HepG2 (cell line): ENCODE data around the gene PAK6. TPM values are rescaled to one million over a fixed set of nuclear protein-coding genes. Genes with fewer than 3 reads are reported as not detected.

ENCODE experiments used
- ATAC-seq: fragments of 200-7000 bp; cut with Tn5 transposase; 3 replicates; pipeline ENCODE4 v1.9.1; 2020; ENCODE audit warnings: mild to moderate bottlenecking, moderate library complexity
- BruUV-seq: library from RNA; stranded (reverse); fragments of 400-500 nt; replicated peaks from 2 replicates; lab custom pipeline; 2021; lab: Mats Ljungman, UMichigan
- CTCF ChIA-PET: fragments of 300-600 bp; formaldehyde crosslinking; extraction: SDS; loops from one replicate; lab custom pipeline; 2021; ENCODE audit warnings: low total read pairs, inconsistent platforms, low intra/inter-chr PET ratio; lab: Yijun Ruan, JAX
- POLR2A ChIA-PET: fragments of 350-600 bp; sonication (Branson Sonifier 250); formaldehyde crosslinking; loops from one replicate; lab custom pipeline; 2020; ENCODE audit warnings: antibody characterized with exemption, inconsistent platforms; lab: Yijun Ruan, JAX
- DNase-seq: peaks from one replicate; pipeline ENCODE4 v3.0.0-alpha.2; 2015; ENCODE audit warnings: low spot score
- FAIRE-seq: peaks from 3 replicates; lab custom pipeline; 2011; peaks lifted over from hg19 to GRCh38; lab: Jason Lieb, UNC
- H2AFZ ChIP-seq: one replicate; pipeline ENCODE4 v1.6.1; 2011; ENCODE audit warnings: low read length, inconsistent platforms
- H3K27ac ChIP-seq: fragments of 300-600 bp; 3 replicates; pipeline ENCODE4 v1.8.0; 2011; ENCODE audit warnings: mixed run types, mild to moderate bottlenecking, mixed read lengths, low read length, inconsistent platforms; ENCODE audit not compliant: insufficient read depth; ENCODE audit errors: extremely low read length
- H3K27me3 ChIP-seq, 2 experiments: fragments of 200-600 bp in 1 of 2; 2 replicates in 1 of 2; 3 replicates in 1 of 2; pipeline versions ENCODE4 v1.6.0 to v1.8.0; 2011; ENCODE audit warnings: low read length in 2 of 2, mild to moderate bottlenecking in 2 of 2, moderate library complexity in 2 of 2, inconsistent platforms in 1 of 2; ENCODE audit not compliant: insufficient read depth in 2 of 2, control insufficient read depth in 1 of 2
- H3K36me3 ChIP-seq, 2 experiments: fragments of 200-600 bp in 1 of 2; replicated peaks in 1 of 2; 2 replicates in 1 of 2; 3 replicates in 1 of 2; pipeline versions ENCODE4 v1.5.1 to v1.8.0; 2011; ENCODE audit warnings: low read length in 2 of 2, inconsistent platforms in 1 of 2; ENCODE audit not compliant: insufficient read depth in 2 of 2, control insufficient read depth in 1 of 2
- H3K4me1 ChIP-seq: 2 replicates; pipeline ENCODE4 v1.5.1; 2012; ENCODE audit warnings: low read length, inconsistent platforms; ENCODE audit not compliant: insufficient read depth
- H3K4me2 ChIP-seq: 2 replicates; pipeline ENCODE4 v1.6.0; 2011; ENCODE audit warnings: low read depth, low read length, inconsistent platforms
- H3K4me3 ChIP-seq, 3 experiments: fragments of 200-600 bp in 1 of 3; sonication (generic), shearing (Covaris generic) in 1 of 3; replicated peaks in 1 of 3; 2 replicates each; pipeline ENCODE4 v1.5.1; 2011 to 2016; ENCODE audit warnings: low read length in 3 of 3, inconsistent platforms in 2 of 3, low read depth in 2 of 3, mild to moderate bottlenecking in 2 of 3, control low read depth in 1 of 3, mixed read lengths in 1 of 3; ENCODE audit not compliant: insufficient read depth in 1 of 3
- H3K79me2 ChIP-seq: one replicate; pipeline ENCODE4 v1.6.1; 2011; ENCODE audit warnings: low read length, inconsistent platforms; ENCODE audit not compliant: insufficient read depth
- H3K9ac ChIP-seq: 2 replicates; pipeline ENCODE4 v1.6.0; 2011; ENCODE audit warnings: mild to moderate bottlenecking, low read depth, low read length, inconsistent platforms; ENCODE audit not compliant: insufficient read depth
- H3K9me3 ChIP-seq: 2 replicates; pipeline ENCODE4 v1.5.1; 2012; ENCODE audit warnings: mild to moderate bottlenecking, low read length
- H4K20me1 ChIP-seq: 2 replicates; pipeline ENCODE4 v1.6.0; 2011; ENCODE audit warnings: inconsistent platforms, mild to moderate bottlenecking, low read length, moderate library complexity; ENCODE audit not compliant: insufficient read depth
- BRF2 ChIP-seq: sonication (generic); formaldehyde crosslinking; IDR thresholded peaks from 2 replicates; pipeline ENCODE4 v1.8.1; 2022; ENCODE audit warnings: mild to moderate bottlenecking, missing genetic modification reagents
- CBX1 ChIP-seq: IDR thresholded peaks from one replicate; pipeline ENCODE4 v1.6.1; 2016; ENCODE audit warnings: antibody characterized with exemption, low read depth
- FLYWCH1 ChIP-seq: sonication (generic); formaldehyde crosslinking; IDR thresholded peaks from 2 replicates; pipeline ENCODE4 v1.8.1; 2023; ENCODE audit warnings: mild to moderate bottlenecking, missing genetic modification reagents
- GFI1 ChIP-seq: sonication (generic); formaldehyde crosslinking; IDR thresholded peaks from 2 replicates; pipeline ENCODE4 v1.5.0; 2020; ENCODE audit warnings: missing genetic modification reagents, mild to moderate bottlenecking, borderline replicate concordance
- PITX1 ChIP-seq: sonication (generic); formaldehyde crosslinking; IDR thresholded peaks from 2 replicates; pipeline ENCODE4 v1.5.1; 2020; ENCODE audit warnings: mild to moderate bottlenecking, missing genetic modification reagents
- SETDB1 ChIP-seq: sonication (generic); formaldehyde crosslinking; IDR thresholded peaks from 2 replicates; pipeline ENCODE4 v1.5.1; 2020; ENCODE audit warnings: missing genetic modification reagents, mild to moderate bottlenecking, borderline replicate concordance
- ZNF3 ChIP-seq: IDR thresholded peaks from 2 replicates; pipeline ENCODE4 v1.7.0; 2017; ENCODE audit warnings: inconsistent platforms
- WGBS: methylation state at CpG from one replicate; pipeline ENCODE4 v1.1.6; 2017; ENCODE audit warnings: low lambda C conversion rate; 5-methylcytosine and 5-hydroxymethylcytosine counted together
- in situ Hi-C: cut with HindIII; loops from 2 replicates; pipeline ENCODE4 v1.10.0; 2017; ENCODE audit warnings: low pct_unique_long_range_greater_than_20kb; ENCODE audit not compliant: extremely low pct_ligation_motif_present
- intact Hi-C: fragments of 100-400 bp; cut with micrococcal nuclease; formaldehyde crosslinking; loops from one replicate; pipeline ENCODE4 v1.10.0; 2022; ENCODE audit not compliant: unreplicated experiment
- polyA plus RNA-seq, 8 experiments: library from polyadenylated mRNA; depleted of rRNA in 3 of 8; stranded (reverse) in 7 of 8; unstranded in 1 of 8; fragments of >200 nt; fragmentation: Illumina TruSeq in 4 of 8; extraction: Trizol in 4 of 8; gene quantifications; 2 replicates each; pipeline versions ENCODE4 v1.2.1 to v1.2.3, GENCODE V29; 2011 to 2016; ENCODE audit warnings: low read depth in 4 of 8, missing spikeins in 1 of 8, mixed read lengths in 1 of 8; ENCODE audit not compliant: insufficient read depth in 1 of 8
- total RNA-seq, 5 experiments: library from RNA; depleted of rRNA; stranded (reverse); fragments of >200 nt; fragmentation: Illumina TruSeq; extraction: Trizol; gene quantifications; 2 replicates each; pipeline ENCODE4 v1.2.3, GENCODE V29; 2016; ENCODE audit warnings: low read depth in 1 of 5
- TF ChIP-seq, protein P1 (sequence below): sonication (generic); formaldehyde crosslinking; IDR thresholded peaks from 2 replicates; pipeline ENCODE4 v1.5.1; 2020; ENCODE audit warnings: mild to moderate bottlenecking, missing genetic modification reagents
- TF ChIP-seq, protein P2 (sequence below): sonication (generic); formaldehyde crosslinking; IDR thresholded peaks from 2 replicates; pipeline ENCODE4 v1.4.0; 2020; ENCODE audit warnings: missing genetic modification reagents, low read depth, mild to moderate bottlenecking, borderline replicate concordance
- TF ChIP-seq, protein P3 (sequence below): conservative IDR thresholded peaks from 2 replicates; pipeline ENCODE4 v1.6.1; 2018; ENCODE audit warnings: missing genetic modification reagents

Gene PAK6
- total and polyA plus RNA-seq, 2 of the 13 experiments (the other 11 are each of a cell fraction or from before 2014, with no cell fraction given): 0.07 TPM; not detected in 1

DNA sequence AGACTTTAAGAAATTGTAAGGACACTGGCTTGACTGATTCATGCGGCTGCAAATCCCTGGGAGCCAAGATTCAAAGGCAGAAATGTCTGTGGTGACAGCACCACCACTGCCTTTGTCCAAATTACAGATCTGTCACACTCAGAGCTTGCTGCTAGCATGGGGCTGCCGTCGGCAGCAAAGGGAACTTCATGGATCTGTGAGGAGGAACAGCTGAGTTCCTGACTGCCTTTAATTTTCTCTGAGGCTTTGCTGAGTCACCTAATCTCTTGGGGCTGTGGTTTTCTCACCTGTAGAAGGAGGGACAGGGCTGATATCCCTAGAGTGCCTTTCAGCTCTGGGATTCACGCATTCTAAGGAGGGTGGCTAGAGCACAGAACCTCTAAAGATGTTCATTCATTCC, 4.1 kb upstream of the PAK6 start:
- Histone ChIP-seq H3K4me2 (no peak overlapping the region), H3K79me2 (no peaks in the 10 kb centered on the region), H3K4me3 (no peak overlapping the region), H3K27me3 (peaks cover 8 to 17% of the 10 kb centered on the region in 2 experiments; a peak in 3 of 5 replicates), H2AFZ (no peak overlapping the region), H3K9ac (no peak overlapping the region), H3K9me3 (no peaks in the 10 kb centered on the region), H3K27ac (no peak overlapping the region), H3K36me3 (no peaks in the 10 kb centered on the region), H4K20me1 (no peaks in the 10 kb centered on the region), H3K4me1 (peaks cover 14% of the 10 kb centered on the region)
- in situ Hi-C loops: no loop called here
- 79% methylated on average over 2 of the region's 4 CpGs for WGBS
- ChIA-PET POLR2A (no interaction called here), CTCF (no interaction called here)
- no peak for TF ChIP-seq BRF2 (CRISPR knock-in tag)
- no TSS peak for BruUV-seq
- FAIRE-seq: no peak
- DNase-seq: no peak
- intact Hi-C loops: no loop called here
- no peak for ATAC-seq

GRCh38 chr15:40235201-40235885, 3.5 kb upstream of the PAK6 start:
- H2AFZ ChIP-seq: no peak overlapping the region
- FAIRE-seq (no peak), ATAC-seq (no peak), DNase-seq (no peak)
- TF ChIP-seq ZNF3 (CRISPR knock-in tag) (no peak), GFI1 (no peak), SETDB1 (CRISPR knock-in tag) (no peak), CBX1 (no peak), FLYWCH1 (no peak), PITX1 (CRISPR knock-in tag) (no peak)
- TF ChIP-seq, protein P1, sequence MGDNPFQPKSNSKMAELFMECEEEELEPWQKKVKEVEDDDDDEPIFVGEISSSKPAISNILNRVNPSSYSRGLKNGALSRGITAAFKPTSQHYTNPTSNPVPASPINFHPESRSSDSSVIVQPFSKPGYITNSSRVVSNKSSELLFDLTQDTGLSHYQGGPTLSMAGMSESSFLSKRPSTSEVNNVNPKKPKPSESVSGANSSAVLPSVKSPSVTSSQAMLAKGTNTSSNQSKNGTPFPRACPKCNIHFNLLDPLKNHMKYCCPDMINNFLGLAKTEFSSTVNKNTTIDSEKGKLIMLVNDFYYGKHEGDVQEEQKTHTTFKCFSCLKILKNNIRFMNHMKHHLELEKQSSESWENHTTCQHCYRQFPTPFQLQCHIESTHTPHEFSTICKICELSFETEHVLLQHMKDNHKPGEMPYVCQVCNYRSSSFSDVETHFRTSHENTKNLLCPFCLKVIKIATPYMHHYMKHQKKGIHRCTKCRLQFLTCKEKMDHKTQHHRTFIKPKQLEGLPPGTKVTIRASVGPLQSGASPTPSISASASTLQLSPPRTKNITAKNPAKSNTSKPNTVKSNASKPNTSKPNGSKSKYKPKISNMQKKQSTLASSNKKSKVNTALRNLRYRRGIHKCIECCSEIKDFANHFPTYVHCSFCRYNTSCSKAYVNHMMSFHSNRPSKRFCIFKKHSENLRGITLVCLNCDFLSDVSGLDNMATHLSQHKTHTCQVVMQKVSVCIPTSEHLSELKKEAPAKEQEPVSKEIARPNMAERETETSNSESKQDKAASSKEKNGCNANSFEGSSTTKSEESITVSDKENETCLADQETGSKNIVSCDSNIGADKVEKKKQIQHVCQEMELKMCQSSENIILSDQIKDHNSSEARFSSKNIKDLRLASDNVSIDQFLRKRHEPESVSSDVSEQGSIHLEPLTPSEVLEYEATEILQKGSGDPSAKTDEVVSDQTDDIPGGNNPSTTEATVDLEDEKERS (CRISPR knock-in tag): no peak
- TF ChIP-seq, protein P2, sequence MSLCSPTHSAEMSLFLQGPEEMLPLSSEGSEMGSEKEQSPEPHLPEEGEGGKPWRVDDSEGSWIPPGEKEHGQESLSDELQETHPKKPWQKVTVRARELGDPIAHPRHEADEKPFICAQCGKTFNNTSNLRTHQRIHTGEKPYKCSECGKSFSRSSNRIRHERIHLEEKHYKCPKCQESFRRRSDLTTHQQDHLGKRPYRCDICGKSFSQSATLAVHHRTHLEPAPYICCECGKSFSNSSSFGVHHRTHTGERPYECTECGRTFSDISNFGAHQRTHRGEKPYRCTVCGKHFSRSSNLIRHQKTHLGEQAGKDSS (CRISPR knock-in tag): no peak
- TF ChIP-seq, protein P3, sequence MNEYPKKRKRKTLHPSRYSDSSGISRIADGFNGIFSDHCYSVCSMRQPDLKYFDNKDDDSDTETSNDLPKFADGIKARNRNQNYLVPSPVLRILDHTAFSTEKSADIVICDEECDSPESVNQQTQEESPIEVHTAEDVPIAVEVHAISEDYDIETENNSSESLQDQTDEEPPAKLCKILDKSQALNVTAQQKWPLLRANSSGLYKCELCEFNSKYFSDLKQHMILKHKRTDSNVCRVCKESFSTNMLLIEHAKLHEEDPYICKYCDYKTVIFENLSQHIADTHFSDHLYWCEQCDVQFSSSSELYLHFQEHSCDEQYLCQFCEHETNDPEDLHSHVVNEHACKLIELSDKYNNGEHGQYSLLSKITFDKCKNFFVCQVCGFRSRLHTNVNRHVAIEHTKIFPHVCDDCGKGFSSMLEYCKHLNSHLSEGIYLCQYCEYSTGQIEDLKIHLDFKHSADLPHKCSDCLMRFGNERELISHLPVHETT (CRISPR knock-in tag): no peak
- H3K79me2 ChIP-seq: no peaks in the 10 kb centered on the region
- H3K4me1 ChIP-seq: peaks cover 14% of the 10 kb centered on the region
- no peak overlapping the region for H3K4me2 ChIP-seq
- CTCF ChIA-PET: no interaction called here
- H4K20me1 ChIP-seq: no peaks in the 10 kb centered on the region
- 65% methylated on average over 2 of the region's 4 CpGs for WGBS
- no peak overlapping the region for H3K27ac ChIP-seq
- H3K9ac ChIP-seq: no peak overlapping the region
- no peaks in the 10 kb centered on the region for H3K9me3 ChIP-seq
- intact Hi-C loops: no loop called here
- H3K36me3 ChIP-seq: no peaks in the 10 kb centered on the region
- no TSS peak for BruUV-seq
- H3K4me3 ChIP-seq: no peak overlapping the region
- H3K27me3 ChIP-seq: peaks cover 9 to 23% of the 10 kb centered on the region in 2 experiments; a peak in 3 of 5 replicates
- POLR2A ChIA-PET: no interaction called here
- in situ Hi-C loops: no loop called here
